HCT116 (cell line): ENCODE measurements around the gene CHRNA7. TPM values are rescaled to one million over a fixed set of nuclear protein-coding genes. Genes with fewer than 3 reads are reported as not detected.
A peak's percentile ranks its signal among the peaks of the same experiment; 100 is the strongest.

Experiments used
- ATAC-seq: fragments of 200-7000 bp; cut with Tn5 transposase; 2 replicates; pipeline ENCODE4 v1.9.1; 2020; ENCODE audit warnings: mild to moderate bottlenecking, moderate library complexity
- BruUV-seq: library from RNA; stranded (reverse); fragments of 400-500 nt; replicated peaks from 2 replicates; lab custom pipeline; 2021; lab: Mats Ljungman, UMichigan
- CTCF ChIA-PET: fragments of 300-600 bp; sonication (Branson Sonifier 250); formaldehyde crosslinking; loops from one replicate; lab custom pipeline; 2021; ENCODE audit warnings: antibody characterized with exemption; lab: Charles Lee
- POLR2A ChIA-PET: fragments of 300-600, 350-600 bp; sonication (Branson Sonifier 250); formaldehyde crosslinking; loops from one replicate; lab custom pipeline; 2021; ENCODE audit warnings: antibody characterized with exemption; lab: Charles Lee
- RAD21 ChIA-PET, 2 experiments: fragments of 300-600 bp; sonication (Branson Sonifier 250); formaldehyde crosslinking; loops; one replicate each; lab custom pipeline; 2023; ENCODE audit warnings: low total read pairs in 2 of 2; ENCODE audit not compliant: uncharacterized antibody in 2 of 2, unreplicated experiment in 2 of 2, low non-redundant PET in 1 of 2; lab: Charles Lee
- DNase-seq: peaks from one replicate; pipeline ENCODE4 v3.0.0-alpha.2; 2010; ENCODE audit warnings: low read depth, low spot score
- H2AFZ ChIP-seq: fragments of 200-600 bp; shearing (Covaris generic), sonication (generic); 2 replicates; pipeline ENCODE4 v1.6.1; 2017; ENCODE audit warnings: low read depth, mixed run types, mixed read lengths, antibody characterized with exemption, low read length; ENCODE audit not compliant: poor library complexity, severe bottlenecking
- H3K27ac ChIP-seq: 2 replicates; pipeline ENCODE4 v1.5.1; 2012; ENCODE audit warnings: low read depth, low read length
- H3K27me3 ChIP-seq: fragments of 200-600 bp; sonication (generic); 2 replicates; pipeline ENCODE4 v1.6.1; 2016; ENCODE audit warnings: mixed run types, low read length, mixed read lengths; ENCODE audit not compliant: insufficient read depth
- H3K36me3 ChIP-seq, 2 experiments: fragments of 200-500 bp in 1 of 2; fragments of 200-600 bp in 1 of 2; sonication (Bioruptor generic) in 1 of 2; sonication (generic) in 1 of 2; 2 replicates each; pipeline versions ENCODE4 v1.5.1 to v1.6.1; 2014 to 2016; ENCODE audit warnings: low read length in 2 of 2, inconsistent platforms in 1 of 2, mixed read lengths in 1 of 2, mixed run types in 1 of 2; ENCODE audit not compliant: insufficient read depth in 2 of 2, control insufficient read depth in 1 of 2
- H3K4me1 ChIP-seq, 2 experiments: fragments of 200-600 bp in 1 of 2; sonication (generic) in 1 of 2; 2 replicates each; pipeline versions ENCODE4 v1.5.1 to v1.6.1; 2012 to 2017; ENCODE audit warnings: low read length in 2 of 2, inconsistent platforms in 1 of 2, mild to moderate bottlenecking in 1 of 2, mixed read lengths in 1 of 2, mixed run types in 1 of 2, moderate library complexity in 1 of 2; ENCODE audit not compliant: insufficient read depth in 2 of 2, control insufficient read depth in 1 of 2
- H3K4me2 ChIP-seq: fragments of 200-600 bp; sonication (generic); 2 replicates; pipeline ENCODE4 v1.6.1; 2017; ENCODE audit warnings: mixed run types, low read length, mixed read lengths
- H3K4me3 ChIP-seq, 2 experiments: fragments of 200-600 bp in 1 of 2; sonication (generic) in 1 of 2; replicated peaks in 1 of 2; 2 replicates each; pipeline ENCODE4 v1.5.1; 2011 to 2016; ENCODE audit warnings: low read length in 2 of 2, control low read depth in 1 of 2, low read depth in 1 of 2, mild to moderate bottlenecking in 1 of 2, mixed read lengths in 1 of 2, mixed run types in 1 of 2
- H3K79me2 ChIP-seq: fragments of 200-600 bp; sonication (generic); 2 replicates; pipeline ENCODE4 v1.6.1; 2017; ENCODE audit warnings: mild to moderate bottlenecking, mixed run types, low read length, moderate library complexity, mixed read lengths; ENCODE audit not compliant: insufficient read depth
- H3K9ac ChIP-seq: fragments of 200-600 bp; sonication (generic); 2 replicates; pipeline ENCODE4 v1.6.1; 2016; ENCODE audit warnings: low read length, mixed read lengths
- H3K9me2 ChIP-seq: fragments of 200-600 bp; sonication (generic), shearing (Covaris generic); 2 replicates; pipeline ENCODE4 v1.6.1; 2017; ENCODE audit warnings: mixed run types, mild to moderate bottlenecking, moderate library complexity; ENCODE audit not compliant: insufficient read depth
- H3K9me3 ChIP-seq, 2 experiments: fragments of 200-500 bp in 1 of 2; fragments of 200-600 bp in 1 of 2; sonication (Bioruptor generic) in 1 of 2; sonication (generic) in 1 of 2; 2 replicates each; pipeline ENCODE4 v1.6.1; 2014 to 2017; ENCODE audit warnings: low read length in 2 of 2, mixed read lengths in 2 of 2, inconsistent platforms in 1 of 2, low read depth in 1 of 2, mild to moderate bottlenecking in 1 of 2, mixed run types in 1 of 2, moderate library complexity in 1 of 2; ENCODE audit not compliant: control insufficient read depth in 1 of 2, insufficient read depth in 1 of 2
- H4K20me1 ChIP-seq: fragments of 200-600 bp; sonication (generic), shearing (Covaris generic); 2 replicates; pipeline ENCODE4 v1.6.1; 2017; ENCODE audit warnings: mixed run types, mild to moderate bottlenecking, moderate library complexity; ENCODE audit not compliant: insufficient read depth
- CBX3 ChIP-seq: IDR thresholded peaks from 2 replicates; pipeline ENCODE4 v1.6.1; 2012; ENCODE audit warnings: low read depth
- CTCF ChIP-seq, 3 experiments: fragments of 200-600 bp in 1 of 3; sonication (generic) in 1 of 3; IDR thresholded peaks in 2 of 3; conservative IDR thresholded peaks in 1 of 3; 2 replicates each; pipeline ENCODE4 v1.5.1; 2012 to 2017; ENCODE audit warnings: low read depth in 2 of 3, low read length in 2 of 3, antibody characterized with exemption in 1 of 3, borderline replicate concordance in 1 of 3, control low read depth in 1 of 3, mild to moderate bottlenecking in 1 of 3, mixed read lengths in 1 of 3, mixed run types in 1 of 3, moderate library complexity in 1 of 3; ENCODE audit not compliant: insufficient read depth in 1 of 3
- FOSL1 ChIP-seq: IDR thresholded peaks from 2 replicates; pipeline ENCODE4 v1.6.1; 2012; ENCODE audit warnings: low read depth
- JUND ChIP-seq: IDR thresholded peaks from 2 replicates; pipeline ENCODE4 v1.6.1; 2012
- RAD21 ChIP-seq: IDR thresholded peaks from 2 replicates; pipeline ENCODE4 v1.6.1; 2012; ENCODE audit warnings: low read depth, mild to moderate bottlenecking
- intact Hi-C: fragments of 100-400 bp; cut with micrococcal nuclease; formaldehyde crosslinking; loops from 2 replicates; pipeline ENCODE4 v1.10.0; 2022
- total RNA-seq: library from RNA; stranded (reverse); gene quantifications from one replicate; pipeline ENCODE4 v1.2.1, GENCODE V29; 2021; ENCODE audit not compliant: unreplicated experiment
- TF ChIP-seq, protein P1 (sequence below): IDR thresholded peaks from 2 replicates; pipeline ENCODE4 v1.6.1; 2011; ENCODE audit warnings: mild to moderate bottlenecking, low read length, moderate library complexity; ENCODE audit not compliant: insufficient replicate concordance; ENCODE audit errors: extremely low read depth

The CHRNA7 gene
- total RNA-seq, 1 experiment from 2014 or later: 6.8 TPM

DNA sequence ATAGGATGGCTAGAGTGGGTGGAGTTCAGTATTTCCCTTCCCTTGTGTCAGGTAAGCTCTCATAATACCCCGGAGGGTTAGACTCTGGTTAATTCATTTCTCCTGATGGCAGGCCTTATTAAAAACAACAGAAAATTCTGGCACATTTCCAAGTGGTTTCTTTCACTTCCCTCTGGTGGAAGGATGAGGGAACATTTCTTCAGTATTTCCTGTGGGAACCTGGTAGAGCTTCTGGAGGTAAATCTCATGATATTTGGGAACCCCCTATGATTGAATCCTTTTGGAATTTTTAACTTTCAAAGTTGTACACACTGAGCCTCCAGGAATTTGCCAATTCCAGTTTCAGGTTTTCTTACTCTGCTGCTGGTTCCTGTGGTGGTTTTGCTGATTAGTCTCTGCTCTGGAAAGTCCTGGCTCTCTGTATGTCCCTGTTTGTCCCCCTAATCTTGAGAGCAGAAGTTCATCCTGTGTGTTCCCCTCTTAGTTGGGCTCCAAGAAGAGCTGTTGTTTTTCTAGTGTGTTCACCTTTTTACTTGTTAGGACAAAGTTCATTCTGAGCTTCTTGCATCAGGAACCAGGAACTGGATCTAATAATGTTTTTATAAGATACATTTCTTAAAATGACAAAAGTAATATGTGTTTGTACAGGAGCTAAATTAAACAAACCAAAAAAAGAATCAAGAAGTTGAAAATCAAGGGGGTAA lies 12.1 kb downstream of the CHRNA7 start:
- Histone ChIP-seq H3K4me2 (peak overlapping the region; percentile 33; the same call in 1 of the 2 replicates), H2AFZ (no peak overlapping the region), H3K9me3 (no peaks in the 10 kb centered on the region), H3K36me3 (no peaks in the 10 kb centered on the region), H3K27ac (peak overlapping the region; percentile 3; the same call in 1 of the 2 replicates), H3K4me3 (no peak overlapping the region), H3K27me3 (no peaks in the 10 kb centered on the region), H3K79me2 (no peaks in the 10 kb centered on the region), H3K9ac (no peak overlapping the region), H3K4me1 (peaks cover 8 to 13% of the 10 kb centered on the region in 2 experiments), H4K20me1 (no peaks in the 10 kb centered on the region), H3K9me2 (no peaks in the 10 kb centered on the region)
- ChIA-PET CTCF (interaction anchor here (1.0 to 1.1 kb wide), 2 partner anchors 11 to 13 kb away, joined by 4 read pairs; no protein-coding TSS in a partner anchor), POLR2A (interaction anchor here (1.0 kb wide), 1 partner anchor 13 kb away, joined by 4 read pairs; no protein-coding TSS in a partner anchor), RAD21 (no interaction called here)
- intact Hi-C loops: no loop called here
- DNase-seq: peak; percentile 37
- peak; percentile 55 for ATAC-seq
- TF ChIP-seq, protein P1, sequence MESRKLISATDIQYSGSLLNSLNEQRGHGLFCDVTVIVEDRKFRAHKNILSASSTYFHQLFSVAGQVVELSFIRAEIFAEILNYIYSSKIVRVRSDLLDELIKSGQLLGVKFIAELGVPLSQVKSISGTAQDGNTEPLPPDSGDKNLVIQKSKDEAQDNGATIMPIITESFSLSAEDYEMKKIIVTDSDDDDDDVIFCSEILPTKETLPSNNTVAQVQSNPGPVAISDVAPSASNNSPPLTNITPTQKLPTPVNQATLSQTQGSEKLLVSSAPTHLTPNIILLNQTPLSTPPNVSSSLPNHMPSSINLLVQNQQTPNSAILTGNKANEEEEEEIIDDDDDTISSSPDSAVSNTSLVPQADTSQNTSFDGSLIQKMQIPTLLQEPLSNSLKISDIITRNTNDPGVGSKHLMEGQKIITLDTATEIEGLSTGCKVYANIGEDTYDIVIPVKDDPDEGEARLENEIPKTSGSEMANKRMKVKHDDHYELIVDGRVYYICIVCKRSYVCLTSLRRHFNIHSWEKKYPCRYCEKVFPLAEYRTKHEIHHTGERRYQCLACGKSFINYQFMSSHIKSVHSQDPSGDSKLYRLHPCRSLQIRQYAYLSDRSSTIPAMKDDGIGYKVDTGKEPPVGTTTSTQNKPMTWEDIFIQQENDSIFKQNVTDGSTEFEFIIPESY: no peak
- TF ChIP-seq RAD21 (no peak), CTCF (IDR thresholded peaks at IDR 0.05 in 2 of 3, conservative IDR thresholded peaks at IDR 0.05 in 1 of 3; ENCODE audit: borderline replicate concordance in 1 of 3, insufficient read depth in 1 of 3, low read depth in 2 of 3, low read length in 2 of 3) (peak in 2 of 3 experiments; percentile 12 to 35; a peak in 2 of 6 replicates), FOSL1 (no peak), JUND (no peak), CBX3 (no peak)
- BruUV-seq: no TSS peak
